ENCODE results near the gene PLEKHG2. TPM values are rescaled to one million over a fixed set of nuclear protein-coding genes. Genes with fewer than 3 reads are reported as not detected.

PLEKHG2 gene
- total RNA-seq, 1 donor from 2014 or later = 172 TPM

- Mint-ChIP-seq H3K36me3 (peaks cover 7% of the 10 kb centered on the region), H3K27ac (peak overlapping the region; percentile 100), H3K4me1 (peaks cover 30% of the 10 kb centered on the region), H3K4me3 (peak overlapping the region; percentile 80), H3K27me3 (ENCODE audit: low read depth) (no peaks in the 10 kb centered on the region), H3K9me3 (no peaks in the 10 kb centered on the region)
- no peak for TF ChIP-seq CTCF (IDR thresholded peaks at IDR 0.05; ENCODE audit: unreplicated experiment)
- DNase-seq (ENCODE audit: low spot score in 2 of 2, unreplicated experiment in 2 of 2) = peak; percentile 86 to 87
Observed at GRCh38 chr19:39403331-39404312, 8.8 kb upstream of the PLEKHG2 start.

- Mint-ChIP-seq H3K4me1 (peaks cover 38% of the 10 kb centered on the region), H3K27ac (peak overlapping the region; percentile 96), H3K27me3 (ENCODE audit: low read depth) (no peaks in the 10 kb centered on the region), H3K4me3 (peak overlapping the region; percentile 20), H3K36me3 (peaks cover 4% of the 10 kb centered on the region), H3K9me3 (no peaks in the 10 kb centered on the region)
- no peak for DNase-seq (ENCODE audit: low spot score in 2 of 2, unreplicated experiment in 2 of 2)
- TF ChIP-seq CTCF (IDR thresholded peaks at IDR 0.05; ENCODE audit: unreplicated experiment) = no peak
Observed at GRCh38 chr19:39405261-39405957, 7.1 kb upstream of the PLEKHG2 start.

DNA sequence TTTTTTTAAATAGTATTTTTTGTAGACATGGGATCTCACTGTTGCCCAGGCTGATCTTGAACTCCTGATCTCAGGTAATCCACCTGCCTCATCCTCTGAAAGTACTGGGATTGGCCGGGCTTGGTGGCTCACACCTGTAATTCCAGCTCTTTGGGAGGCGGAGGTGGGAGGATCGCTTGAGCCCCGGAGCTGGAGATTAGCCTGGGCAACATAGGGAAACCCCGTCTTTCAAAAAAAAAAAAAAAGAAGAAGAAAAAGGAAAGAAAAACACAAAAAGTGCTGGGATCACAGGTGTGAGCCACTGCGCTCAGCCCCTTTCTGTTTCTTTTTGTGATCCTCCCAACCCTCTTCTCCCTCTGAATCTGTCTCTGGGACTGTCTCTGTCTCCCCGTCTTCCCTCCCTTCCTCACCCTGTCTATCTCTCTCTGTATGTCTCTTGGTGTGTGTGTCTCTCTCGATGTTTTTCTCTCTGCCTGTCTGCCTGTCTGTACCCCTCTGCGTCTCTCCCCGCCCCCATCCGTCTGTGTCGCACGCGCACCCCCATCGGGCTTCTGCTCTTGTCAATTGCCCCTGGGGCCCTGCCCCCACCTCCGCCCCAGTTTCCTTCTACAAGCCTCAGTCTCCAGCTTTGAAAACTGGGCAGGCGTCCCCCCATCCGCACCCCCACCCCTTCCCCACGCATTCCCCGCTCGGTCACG, 6.4 kb upstream of the PLEKHG2 start:
- Mint-ChIP-seq H3K27me3 (ENCODE audit: low read depth) (no peaks in the 10 kb centered on the region), H3K4me3 (peak overlapping the region; percentile 74), H3K27ac (peak overlapping the region; percentile 96), H3K36me3 (peaks cover 4% of the 10 kb centered on the region), H3K9me3 (no peaks in the 10 kb centered on the region), H3K4me1 (peaks cover 45% of the 10 kb centered on the region)
- TF ChIP-seq CTCF (IDR thresholded peaks at IDR 0.05; ENCODE audit: unreplicated experiment) = no peak
- no peak for DNase-seq (ENCODE audit: low spot score in 2 of 2, unreplicated experiment in 2 of 2)

DNA sequence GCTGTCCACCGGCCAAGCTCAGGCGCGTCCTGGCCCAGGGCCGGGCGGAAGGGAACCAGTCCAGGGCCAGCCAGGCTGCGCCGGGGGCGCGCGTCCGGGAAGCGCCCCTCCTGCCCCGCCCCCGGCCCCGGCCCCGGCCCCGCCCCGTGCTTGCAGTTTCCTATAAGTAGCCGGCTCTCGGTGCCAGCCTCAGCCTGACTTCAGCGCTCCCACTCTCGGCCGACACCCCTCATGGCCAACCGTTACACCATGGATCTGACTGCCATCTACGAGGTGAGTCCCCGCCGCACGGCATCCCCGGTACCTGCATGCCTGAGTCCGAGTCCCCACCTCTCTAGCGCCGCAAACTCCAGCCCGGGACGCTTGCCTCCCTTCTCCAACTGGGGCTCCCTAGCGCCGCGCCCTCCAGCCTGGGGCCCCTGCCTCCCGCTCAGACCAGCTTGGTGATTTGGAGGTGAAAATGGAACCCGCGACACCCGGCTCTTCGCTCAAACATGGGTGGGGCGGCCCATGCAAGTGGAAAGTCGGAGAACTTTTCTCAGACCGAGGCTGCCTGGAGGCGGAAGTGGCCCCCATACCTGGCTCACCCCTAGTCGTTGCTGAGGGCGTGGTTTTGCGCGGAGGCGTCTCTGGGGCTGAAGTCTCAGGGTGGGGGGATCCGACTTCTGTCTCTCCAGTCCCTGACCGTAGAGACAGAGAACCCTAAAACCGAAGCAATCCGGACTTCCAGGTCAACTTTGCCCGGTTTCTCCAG, 5.6 kb upstream of the PLEKHG2 start, which contains the start of gene ZFP36:
TSS of gene ZFP36 (plus strand) at position 192 of the 754 bp plus-strand sequence. CDS start at position 250, 58 bp downstream.
- peak; percentile 77 to 83 for DNase-seq (ENCODE audit: low spot score in 2 of 2, unreplicated experiment in 2 of 2)
- peaks cover 49% of the 10 kb centered on the region for H3K4me1 Mint-ChIP-seq
- H3K27me3 Mint-ChIP-seq (ENCODE audit: low read depth) = no peaks in the 10 kb centered on the region
- peak within 1 kb of the TSS; percentile 99 for H3K27ac Mint-ChIP-seq
- H3K36me3 Mint-ChIP-seq = peaks cover 4% of the 10 kb centered on the region
- no peaks in the 10 kb centered on the region for H3K9me3 Mint-ChIP-seq
- H3K4me3 Mint-ChIP-seq = peak within 1 kb of the TSS; percentile 91
- TF ChIP-seq CTCF (IDR thresholded peaks at IDR 0.05; ENCODE audit: unreplicated experiment) = no peak

DNA sequence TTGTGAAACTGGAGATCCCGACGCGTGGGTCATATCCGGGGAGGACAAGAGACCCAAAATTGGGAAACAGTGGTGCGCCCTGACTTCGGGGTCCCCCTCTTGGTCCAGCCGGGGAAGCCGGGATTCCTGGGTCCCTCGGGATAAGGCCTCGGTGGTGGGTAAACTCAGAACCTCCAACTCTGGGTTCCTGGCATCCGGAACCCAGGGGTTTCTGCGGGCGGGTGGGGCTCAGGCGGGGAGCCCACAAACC, 5.1 kb upstream of the PLEKHG2 start:
- Mint-ChIP-seq H3K27ac (peak overlapping the region; percentile 99), H3K4me1 (peaks cover 44% of the 10 kb centered on the region)
- DNase-seq (ENCODE audit: low spot score in 2 of 2, unreplicated experiment in 2 of 2) = no peak

More for the DNA sequence above, 5.1 kb upstream of the PLEKHG2 start:
- no peak for TF ChIP-seq CTCF (IDR thresholded peaks at IDR 0.05; ENCODE audit: unreplicated experiment)
- H3K36me3 Mint-ChIP-seq = peaks cover 4% of the 10 kb centered on the region
- peak overlapping the region; percentile 91 for H3K4me3 Mint-ChIP-seq
- H3K9me3 Mint-ChIP-seq = no peaks in the 10 kb centered on the region
- peaks cover 1% of the 10 kb centered on the region for H3K27me3 Mint-ChIP-seq (ENCODE audit: low read depth)
